ENCODE data around the gene TBC1D2. TPM values are rescaled to one million over a fixed set of nuclear protein-coding genes. Genes with fewer than 3 reads are reported as not detected.

TBC1D2 gene
- polyA plus RNA-seq, 2 of the 4 experiments (the other 2 are of a cell fraction): 3.3 to 7.3 TPM

DNA sequence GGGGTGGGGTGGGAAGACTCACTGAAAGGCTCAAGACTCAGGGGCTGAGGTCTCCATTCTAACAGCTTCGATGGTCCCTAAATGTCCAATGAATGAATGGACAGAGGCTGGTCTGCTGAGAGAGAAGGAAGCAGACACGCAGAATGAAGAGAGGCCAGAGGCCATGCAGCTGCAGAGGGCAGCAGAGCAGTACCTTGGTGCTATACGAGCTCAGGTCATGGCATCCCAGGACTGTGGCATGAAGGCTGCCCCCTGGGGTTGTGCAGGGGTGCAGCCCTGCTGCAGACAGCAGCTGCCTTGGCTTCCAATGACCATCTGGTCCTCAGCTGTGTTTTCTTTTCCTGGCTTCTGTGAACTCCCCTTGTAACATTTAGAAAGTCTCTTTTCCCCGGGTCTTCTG, 47.8 kb downstream of the TBC1D2 start:
- ChIA-PET CTCF (interaction anchor here (0.9 to 8.2 kb wide), 10 partner anchors 9 to 569 kb away, joined by 3 to 127 read pairs (median 32); partner anchors contain the start of gene TBC1D2), POLR2A (interaction anchor here (1.0 kb wide), 1 partner anchor 48 kb away, joined by 3 read pairs; the partner anchor contains the start of gene TBC1D2)
- 68% methylated on average over 4 of the region's 4 CpGs for WGBS (ENCODE audit: missing lambda C conversion rate)
- ATAC-seq: peak; percentile 31 to 40; a peak in 2 of 6 replicates
- H3K4me2 ChIP-seq: no peak overlapping the region
- H3K4me1 ChIP-seq: peaks cover 3% of the 10 kb centered on the region; the same call in 1 of the 3 replicates
- no peak for DNase-seq (ENCODE audit: low read depth in 1 of 2, low spot score in 1 of 2)
- H3K9me3 ChIP-seq: no peaks in the 10 kb centered on the region
- no peak for FAIRE-seq
- H3K4me3 ChIP-seq: no peak overlapping the region
- TF ChIP-seq JUN (IDR thresholded peaks at IDR 0.05) (no peak), SMC3 (IDR thresholded peaks at IDR 0.05) (0 out of 3 replicates have a peak, but pooled peaks have one; percentile 6), MAFK (IDR thresholded peaks at IDR 0.05; ENCODE audit: partially characterized antibody) (no peak), RAD21 (conservative IDR thresholded peaks at IDR 0.05 in 1 of 2, IDR thresholded peaks at IDR 0.05 in 1 of 2) (0 out of 5 replicates have a peak, but pooled peaks of 1 of the 2 experiments have one; percentile 7), NFE2L2 (conservative IDR thresholded peaks at IDR 0.05; ENCODE audit: low read length) (no peak), FOXS1 (CRISPR knock-in tag; IDR thresholded peaks at IDR 0.05) (no peak)
- TF ChIP-seq, protein P1, sequence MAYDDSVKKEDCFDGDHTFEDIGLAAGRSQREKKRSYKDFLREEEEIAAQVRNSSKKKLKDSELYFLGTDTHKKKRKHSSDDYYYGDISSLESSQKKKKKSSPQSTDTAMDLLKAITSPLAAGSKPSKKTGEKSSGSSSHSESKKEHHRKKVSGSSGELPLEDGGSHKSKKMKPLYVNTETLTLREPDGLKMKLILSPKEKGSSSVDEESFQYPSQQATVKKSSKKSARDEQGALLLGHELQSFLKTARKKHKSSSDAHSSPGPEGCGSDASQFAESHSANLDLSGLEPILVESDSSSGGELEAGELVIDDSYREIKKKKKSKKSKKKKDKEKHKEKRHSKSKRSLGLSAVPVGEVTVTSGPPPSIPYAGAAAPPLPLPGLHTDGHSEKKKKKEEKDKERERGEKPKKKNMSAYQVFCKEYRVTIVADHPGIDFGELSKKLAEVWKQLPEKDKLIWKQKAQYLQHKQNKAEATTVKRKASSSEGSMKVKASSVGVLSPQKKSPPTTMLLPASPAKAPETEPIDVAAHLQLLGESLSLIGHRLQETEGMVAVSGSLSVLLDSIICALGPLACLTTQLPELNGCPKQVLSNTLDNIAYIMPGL (CRISPR knock-in tag; IDR thresholded peaks at IDR 0.05; ENCODE audit: borderline replicate concordance): no peak
- no peak overlapping the region for H3K27ac ChIP-seq

DNA sequence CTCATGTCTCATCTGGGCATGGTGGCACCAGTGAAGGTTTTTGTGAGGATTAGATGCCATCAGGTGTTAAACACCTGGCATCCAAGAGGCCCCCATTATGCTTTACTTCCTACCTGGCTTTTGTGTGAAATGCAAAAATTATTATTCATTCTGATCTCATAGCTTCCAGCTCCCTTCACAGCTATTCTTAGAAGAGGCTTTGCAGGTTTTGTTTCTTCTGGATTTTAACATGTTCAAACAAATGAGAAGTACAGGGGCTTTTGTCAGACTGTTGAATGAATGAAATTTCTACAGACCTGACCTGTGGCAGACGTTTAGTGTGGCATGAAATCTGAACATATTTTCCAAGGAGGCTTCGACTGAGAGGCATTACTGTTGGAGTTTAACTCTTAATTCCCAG, 48.7 kb downstream of the TBC1D2 start:
- WGBS (ENCODE audit: missing lambda C conversion rate): 27% methylated on average over 2 of the region's 2 CpGs
- no peak overlapping the region for H3K4me3 ChIP-seq
- H3K4me1 ChIP-seq: peaks cover 3% of the 10 kb centered on the region; the same call in 1 of the 3 replicates
- no peak overlapping the region for H3K27ac ChIP-seq
- no peak overlapping the region for H3K4me2 ChIP-seq
- POLR2A ChIA-PET: no interaction called here
- TF ChIP-seq E2F6 (IDR thresholded peaks at IDR 0.05; ENCODE audit: borderline replicate concordance, low read depth) (no peak), CEBPB (IDR thresholded peaks at IDR 0.05) (no peak), RFX5 (IDR thresholded peaks at IDR 0.05) (no peak), CBX8 (IDR thresholded peaks at IDR 0.05) (no peak), POLR2AphosphoS2 (conservative IDR thresholded peaks at IDR 0.05; ENCODE audit: low read length) (no peak), KDM1A (IDR thresholded peaks at IDR 0.05; ENCODE audit: low read depth) (no peak), RCOR1 (IDR thresholded peaks at IDR 0.05; ENCODE audit: low read depth, low read length) (no peak), MAFK (IDR thresholded peaks at IDR 0.05; ENCODE audit: partially characterized antibody) (no peak), HOXB5 (CRISPR knock-in tag; IDR thresholded peaks at IDR 0.05) (no peak), ZC3H11A (IDR thresholded peaks at IDR 0.05) (no peak), MYC (IDR thresholded peaks at IDR 0.05; ENCODE audit: borderline replicate concordance, low read length) (no peak), CTCF (IDR thresholded peaks at IDR 0.05) (no peak), CHD2 (IDR thresholded peaks at IDR 0.05; ENCODE audit: low read length, partially characterized antibody) (no peak)
- TF ChIP-seq, protein P2, sequence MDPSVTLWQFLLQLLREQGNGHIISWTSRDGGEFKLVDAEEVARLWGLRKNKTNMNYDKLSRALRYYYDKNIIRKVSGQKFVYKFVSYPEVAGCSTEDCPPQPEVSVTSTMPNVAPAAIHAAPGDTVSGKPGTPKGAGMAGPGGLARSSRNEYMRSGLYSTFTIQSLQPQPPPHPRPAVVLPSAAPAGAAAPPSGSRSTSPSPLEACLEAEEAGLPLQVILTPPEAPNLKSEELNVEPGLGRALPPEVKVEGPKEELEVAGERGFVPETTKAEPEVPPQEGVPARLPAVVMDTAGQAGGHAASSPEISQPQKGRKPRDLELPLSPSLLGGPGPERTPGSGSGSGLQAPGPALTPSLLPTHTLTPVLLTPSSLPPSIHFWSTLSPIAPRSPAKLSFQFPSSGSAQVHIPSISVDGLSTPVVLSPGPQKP (IDR thresholded peaks at IDR 0.05; ENCODE audit: low read depth, low read length): no peak
- TF ChIP-seq, protein P3, sequence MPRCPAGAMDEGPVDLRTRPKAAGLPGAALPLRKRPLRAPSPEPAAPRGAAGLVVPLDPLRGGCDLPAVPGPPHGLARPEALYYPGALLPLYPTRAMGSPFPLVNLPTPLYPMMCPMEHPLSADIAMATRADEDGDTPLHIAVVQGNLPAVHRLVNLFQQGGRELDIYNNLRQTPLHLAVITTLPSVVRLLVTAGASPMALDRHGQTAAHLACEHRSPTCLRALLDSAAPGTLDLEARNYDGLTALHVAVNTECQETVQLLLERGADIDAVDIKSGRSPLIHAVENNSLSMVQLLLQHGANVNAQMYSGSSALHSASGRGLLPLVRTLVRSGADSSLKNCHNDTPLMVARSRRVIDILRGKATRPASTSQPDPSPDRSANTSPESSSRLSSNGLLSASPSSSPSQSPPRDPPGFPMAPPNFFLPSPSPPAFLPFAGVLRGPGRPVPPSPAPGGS (IDR thresholded peaks at IDR 0.05): no peak
- TF ChIP-seq, protein P4, sequence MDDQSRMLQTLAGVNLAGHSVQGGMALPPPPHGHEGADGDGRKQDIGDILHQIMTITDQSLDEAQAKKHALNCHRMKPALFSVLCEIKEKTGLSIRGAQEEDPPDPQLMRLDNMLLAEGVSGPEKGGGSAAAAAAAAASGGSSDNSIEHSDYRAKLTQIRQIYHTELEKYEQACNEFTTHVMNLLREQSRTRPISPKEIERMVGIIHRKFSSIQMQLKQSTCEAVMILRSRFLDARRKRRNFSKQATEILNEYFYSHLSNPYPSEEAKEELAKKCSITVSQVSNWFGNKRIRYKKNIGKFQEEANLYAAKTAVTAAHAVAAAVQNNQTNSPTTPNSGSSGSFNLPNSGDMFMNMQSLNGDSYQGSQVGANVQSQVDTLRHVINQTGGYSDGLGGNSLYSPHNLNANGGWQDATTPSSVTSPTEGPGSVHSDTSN (IDR thresholded peaks at IDR 0.05): no peak
- TF ChIP-seq, protein P1 (CRISPR knock-in tag; IDR thresholded peaks at IDR 0.05; ENCODE audit: borderline replicate concordance): no peak
- ATAC-seq: no peak
- FAIRE-seq: no peak
- no peaks in the 10 kb centered on the region for H3K9me3 ChIP-seq
- DNase-seq (ENCODE audit: low read depth in 1 of 2, low spot score in 1 of 2): no peak
- CTCF ChIA-PET: interaction anchor here (1.0 to 8.2 kb wide), 15 partner anchors 10 to 578 kb away, joined by 3 to 127 read pairs (median 9); partner anchors contain the start of gene TBC1D2

All from A549 (cell line).